ENCODE data around the gene KIF13A.
"Not testable (repeated sequence)": the region's sequence is repeated elsewhere in the genome, so short reads cannot be mapped to it uniquely, and the experiment has no call there.

KIF13A gene

GRCh38 chr6:17826301-17826700, 161.1 kb downstream of the KIF13A start:
- TF ChIP-seq, protein P1, sequence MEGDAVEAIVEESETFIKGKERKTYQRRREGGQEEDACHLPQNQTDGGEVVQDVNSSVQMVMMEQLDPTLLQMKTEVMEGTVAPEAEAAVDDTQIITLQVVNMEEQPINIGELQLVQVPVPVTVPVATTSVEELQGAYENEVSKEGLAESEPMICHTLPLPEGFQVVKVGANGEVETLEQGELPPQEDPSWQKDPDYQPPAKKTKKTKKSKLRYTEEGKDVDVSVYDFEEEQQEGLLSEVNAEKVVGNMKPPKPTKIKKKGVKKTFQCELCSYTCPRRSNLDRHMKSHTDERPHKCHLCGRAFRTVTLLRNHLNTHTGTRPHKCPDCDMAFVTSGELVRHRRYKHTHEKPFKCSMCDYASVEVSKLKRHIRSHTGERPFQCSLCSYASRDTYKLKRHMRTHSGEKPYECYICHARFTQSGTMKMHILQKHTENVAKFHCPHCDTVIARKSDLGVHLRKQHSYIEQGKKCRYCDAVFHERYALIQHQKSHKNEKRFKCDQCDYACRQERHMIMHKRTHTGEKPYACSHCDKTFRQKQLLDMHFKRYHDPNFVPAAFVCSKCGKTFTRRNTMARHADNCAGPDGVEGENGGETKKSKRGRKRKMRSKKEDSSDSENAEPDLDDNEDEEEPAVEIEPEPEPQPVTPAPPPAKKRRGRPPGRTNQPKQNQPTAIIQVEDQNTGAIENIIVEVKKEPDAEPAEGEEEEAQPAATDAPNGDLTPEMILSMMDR (IDR thresholded peaks at IDR 0.05), result no peak
- H3K4me3 ChIP-seq, result no peak overlapping the region
- no peak for DNase-seq (ENCODE audit: low spot score)
- H3K27ac ChIP-seq, result no peak overlapping the region

DNA sequence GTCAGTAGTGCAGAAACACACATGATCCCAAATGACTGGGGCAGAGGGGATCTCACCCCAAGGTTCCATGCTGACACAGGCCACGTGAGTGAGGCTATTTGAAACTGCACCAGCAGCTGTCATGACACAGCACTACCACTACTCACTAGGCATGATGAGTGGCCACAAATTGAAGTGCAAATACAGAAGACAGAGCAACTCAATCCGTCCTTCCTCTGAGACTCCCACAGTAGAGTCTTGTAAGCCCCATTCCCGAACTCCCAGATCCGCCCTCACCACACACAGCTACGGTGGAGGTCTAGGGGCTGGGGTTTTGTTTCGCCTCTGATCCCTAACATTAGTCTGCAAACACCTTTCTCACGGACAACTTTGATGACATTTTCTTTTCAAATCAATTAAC, 167.4 kb downstream of the KIF13A start:
- no peak overlapping the region for H3K4me3 ChIP-seq
- no peak for DNase-seq (ENCODE audit: low spot score)
- TF ChIP-seq, protein P1 (IDR thresholded peaks at IDR 0.05), result no peak
- H3K27ac ChIP-seq, result no peak overlapping the region

- Histone ChIP-seq H3K4me3 (no peak overlapping the region), H3K27ac (no peak overlapping the region)
- no peak for DNase-seq (ENCODE audit: low spot score)
- TF ChIP-seq, protein P1 (IDR thresholded peaks at IDR 0.05), result no peak
Measured at GRCh38 chr6:17817763-17818162, 169.7 kb downstream of the KIF13A start.

- DNase-seq (ENCODE audit: low spot score), result no peak
- H3K4me3 ChIP-seq, result no peak overlapping the region
- no peak overlapping the region for H3K27ac ChIP-seq
- TF ChIP-seq, protein P1 (IDR thresholded peaks at IDR 0.05), result no peak
Measured at GRCh38 chr6:17816921-17817611, 170.4 kb downstream of the KIF13A start.

DNA sequence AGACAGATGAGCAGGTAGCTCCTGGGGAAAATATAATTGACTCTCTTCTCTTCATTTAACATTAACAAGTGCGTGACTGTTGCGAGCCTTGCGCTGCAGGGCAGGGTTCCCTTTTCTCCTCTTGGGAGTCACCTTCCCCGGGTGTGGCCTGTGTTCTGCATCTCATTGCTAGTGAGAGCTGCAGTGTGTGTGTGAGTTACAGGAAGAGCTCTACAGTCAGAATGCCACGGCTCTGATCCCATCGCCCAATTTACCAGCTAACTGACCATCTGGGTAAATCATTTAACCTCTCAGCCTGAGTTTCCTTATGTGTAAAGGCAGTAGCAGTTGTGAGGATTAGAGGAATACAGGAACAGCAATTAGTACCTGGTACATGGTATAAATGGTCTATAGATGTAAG, 173.9 kb downstream of the KIF13A start:
- TF ChIP-seq, protein P1 (IDR thresholded peaks at IDR 0.05), result no peak
- no peak for DNase-seq (ENCODE audit: low spot score)
- Histone ChIP-seq H3K27ac (no peak overlapping the region), H3K4me3 (no peak overlapping the region)

- TF ChIP-seq, protein P1 (IDR thresholded peaks at IDR 0.05), result no peak
- Histone ChIP-seq H3K4me3 (no peak overlapping the region), H3K27ac (no peak overlapping the region)
- DNase-seq (ENCODE audit: low spot score), result no peak
Measured at GRCh38 chr6:17812311-17812710, 175.1 kb downstream of the KIF13A start.

DNA sequence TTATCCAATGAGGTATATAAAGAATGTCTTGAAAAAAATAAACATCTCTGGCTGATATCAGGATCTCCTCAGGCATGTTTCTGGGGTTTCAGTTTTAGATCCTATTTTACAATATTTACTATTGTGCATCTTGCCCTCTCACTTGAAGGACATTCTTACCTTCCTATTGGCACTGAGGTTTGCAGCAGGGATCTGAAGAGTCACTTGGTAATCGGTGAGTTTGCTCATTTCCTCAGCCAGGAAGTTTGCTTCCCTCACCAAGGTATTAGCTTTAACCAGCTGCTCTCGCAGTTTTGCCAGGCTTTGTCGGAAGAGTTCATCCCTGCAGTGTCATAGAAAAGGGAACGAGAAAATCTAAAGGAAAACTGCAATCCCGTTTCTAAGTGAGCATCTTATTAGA, 178.8 kb downstream of the KIF13A start:
- Histone ChIP-seq H3K27ac (no peak overlapping the region), H3K4me3 (no peak overlapping the region)
- TF ChIP-seq, protein P1 (IDR thresholded peaks at IDR 0.05), result no peak
- no peak for DNase-seq (ENCODE audit: low spot score)

DNA sequence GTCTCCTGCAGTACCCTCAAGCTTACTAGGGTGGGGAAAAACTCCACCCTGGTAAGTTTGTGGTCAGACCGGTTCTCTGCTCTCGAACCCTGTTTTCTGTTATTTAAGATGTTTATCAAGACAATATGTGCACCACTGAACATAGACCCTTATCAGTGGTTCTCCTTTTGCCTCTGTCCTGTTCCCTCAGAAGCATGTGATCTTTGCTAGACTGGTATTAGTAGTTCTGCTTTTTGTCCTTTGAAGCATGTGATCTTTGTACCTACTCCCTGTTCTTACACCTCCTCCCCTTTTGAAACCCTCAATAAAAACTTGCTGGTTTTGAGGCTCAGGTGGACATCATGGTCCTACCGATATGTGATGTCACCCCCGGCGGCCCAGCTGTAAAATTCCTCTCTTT, 180.0 kb downstream of the KIF13A start:
- H3K27ac ChIP-seq; DNase-seq (ENCODE audit: low spot score); H3K4me3 ChIP-seq: not testable (repeated sequence)
